ENCODE results near the gene IGF2R.

IGF2R gene

GRCh38 chr6:159984268-159984786 lies 15.4 kb downstream of the IGF2R start:
- ChIA-PET POLR2A (ENCODE audit: low non-redundant PET) (no interaction called here), CTCF (no interaction called here)
- H3K27ac ChIP-seq, result no peak overlapping the region
- peak; percentile 59 for DNase-seq (ENCODE audit: low spot score)
- TF ChIP-seq CTCF (conservative IDR thresholded peaks at IDR 0.05; ENCODE audit: low read depth), result no peak

GRCh38 chr6:159985296-159985945 lies 16.5 kb downstream of the IGF2R start:
- no peak for TF ChIP-seq CTCF (conservative IDR thresholded peaks at IDR 0.05; ENCODE audit: low read depth)
- ChIA-PET CTCF (no interaction called here), POLR2A (ENCODE audit: low non-redundant PET) (no interaction called here)
- H3K27ac ChIP-seq, result no peak overlapping the region
- no peak for DNase-seq (ENCODE audit: low spot score)

- no peak for TF ChIP-seq CTCF (conservative IDR thresholded peaks at IDR 0.05; ENCODE audit: low read depth)
- DNase-seq (ENCODE audit: low spot score), result no peak
- CTCF ChIA-PET, result interaction anchor here (1.2 kb wide), 1 partner anchor 13 kb away, joined by 3 read pairs; no protein-coding TSS in a partner anchor
- peak overlapping the region; percentile 59 for H3K27ac ChIP-seq
- POLR2A ChIA-PET (ENCODE audit: low non-redundant PET), result no interaction called here
Observed at GRCh38 chr6:159988983-159989454, 20.1 kb downstream of the IGF2R start.

- TF ChIP-seq CTCF (conservative IDR thresholded peaks at IDR 0.05; ENCODE audit: low read depth), result no peak
- CTCF ChIA-PET, result interaction anchor here (0.7 to 1.2 kb wide), 2 partner anchors 13 to 231 kb away, joined by 3 read pairs; no protein-coding TSS in a partner anchor
- H3K27ac ChIP-seq, result peak overlapping the region; percentile 59
- no peak for DNase-seq (ENCODE audit: low spot score)
- POLR2A ChIA-PET (ENCODE audit: low non-redundant PET), result no interaction called here
Observed at GRCh38 chr6:159989492-159990480, 20.9 kb downstream of the IGF2R start.

- ChIA-PET CTCF (no interaction called here), POLR2A (ENCODE audit: low non-redundant PET) (no interaction called here)
- DNase-seq (ENCODE audit: low spot score), result no peak
- H3K27ac ChIP-seq, result no peak overlapping the region
- TF ChIP-seq CTCF (conservative IDR thresholded peaks at IDR 0.05; ENCODE audit: low read depth), result no peak
Observed at GRCh38 chr6:159992366-159992765, 23.5 kb downstream of the IGF2R start.

- DNase-seq (ENCODE audit: low spot score), result no peak
- ChIA-PET POLR2A (ENCODE audit: low non-redundant PET) (no interaction called here), CTCF (interaction anchor here (0.6 kb wide), 1 partner anchor 267 kb away, joined by 3 read pairs; no protein-coding TSS in a partner anchor)
- H3K27ac ChIP-seq, result no peak overlapping the region
- TF ChIP-seq CTCF (conservative IDR thresholded peaks at IDR 0.05; ENCODE audit: low read depth), result no peak
Observed at GRCh38 chr6:159995405-159995804, 26.5 kb downstream of the IGF2R start.
